GM18508 (cell line): Measurements from ENCODE around the gene EXOC3L4.
"Not testable (repeated sequence)": the region's sequence is repeated elsewhere in the genome, so short reads cannot be mapped to it uniquely, and the experiment has no call there.

Experiments
- ATAC-seq: cut with Tn5 transposase; IDR thresholded peaks from one replicate; pipeline ENCODE4 v1.9.1; 2021; ENCODE audit warnings: moderate number of reproducible peaks; ENCODE audit not compliant: insufficient read depth, unreplicated experiment

The EXOC3L4 gene

DNA sequence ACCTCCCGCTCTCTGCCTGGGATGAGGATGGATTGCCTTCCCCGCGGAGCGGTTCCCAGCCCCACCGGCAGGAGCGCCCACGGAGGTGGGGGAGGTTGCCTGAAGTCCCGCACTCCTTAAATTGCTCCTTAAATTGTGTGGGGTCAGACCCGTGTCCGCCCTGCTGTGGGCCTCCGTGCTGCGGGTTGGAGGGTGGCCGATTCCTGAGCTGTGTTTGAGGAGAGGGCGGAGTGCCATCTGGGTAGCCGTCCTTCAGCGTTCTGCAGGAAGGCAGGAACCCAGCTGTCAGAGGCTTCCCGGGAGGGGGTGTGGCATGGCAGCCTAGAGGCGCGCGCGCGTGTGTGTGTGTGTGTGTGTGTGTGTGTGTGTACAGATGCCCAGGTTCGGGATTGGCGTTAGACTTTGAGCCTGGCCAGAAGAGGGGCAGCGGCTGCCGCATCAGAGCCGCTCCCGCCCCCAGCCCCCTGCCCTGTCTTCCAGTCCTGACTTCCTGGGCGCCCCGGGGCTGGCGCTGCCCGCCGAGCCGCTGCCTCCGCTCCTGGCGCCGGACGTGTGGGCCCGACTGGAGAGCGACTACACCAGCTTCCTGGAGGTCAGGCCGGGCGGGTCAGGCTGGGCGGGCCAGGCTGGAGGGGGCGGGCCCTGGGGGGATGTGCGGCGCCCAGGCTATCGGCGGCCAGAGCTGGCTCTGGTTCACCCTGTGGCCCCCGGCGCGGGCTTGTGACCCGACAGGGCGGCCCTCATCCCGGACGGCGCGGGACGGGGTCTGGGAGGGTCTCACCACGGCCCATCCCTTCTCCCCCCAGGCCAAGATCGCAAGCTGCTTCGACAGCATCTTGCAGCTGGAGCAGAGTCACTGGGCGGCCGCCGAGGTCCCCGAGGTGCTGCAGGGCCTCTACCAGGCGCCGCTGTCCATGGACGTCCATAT lies 9.2 kb downstream of the EXOC3L4 start:
- no peak for ATAC-seq

DNA sequence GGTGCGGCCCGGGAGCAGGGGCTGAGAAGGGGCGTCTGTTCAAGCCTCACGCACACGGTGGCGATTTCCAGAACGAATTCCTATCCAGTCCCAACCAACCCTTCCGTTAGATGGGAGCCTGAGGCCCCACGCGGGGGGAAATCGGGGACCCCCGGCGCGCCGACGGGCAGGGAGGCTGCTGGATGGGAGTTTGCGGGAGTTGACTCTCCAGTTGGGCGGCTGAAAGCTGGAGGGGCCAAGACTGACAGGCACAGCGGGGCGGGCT lies 9.8 kb downstream of the EXOC3L4 start:
- no peak for ATAC-seq

DNA sequence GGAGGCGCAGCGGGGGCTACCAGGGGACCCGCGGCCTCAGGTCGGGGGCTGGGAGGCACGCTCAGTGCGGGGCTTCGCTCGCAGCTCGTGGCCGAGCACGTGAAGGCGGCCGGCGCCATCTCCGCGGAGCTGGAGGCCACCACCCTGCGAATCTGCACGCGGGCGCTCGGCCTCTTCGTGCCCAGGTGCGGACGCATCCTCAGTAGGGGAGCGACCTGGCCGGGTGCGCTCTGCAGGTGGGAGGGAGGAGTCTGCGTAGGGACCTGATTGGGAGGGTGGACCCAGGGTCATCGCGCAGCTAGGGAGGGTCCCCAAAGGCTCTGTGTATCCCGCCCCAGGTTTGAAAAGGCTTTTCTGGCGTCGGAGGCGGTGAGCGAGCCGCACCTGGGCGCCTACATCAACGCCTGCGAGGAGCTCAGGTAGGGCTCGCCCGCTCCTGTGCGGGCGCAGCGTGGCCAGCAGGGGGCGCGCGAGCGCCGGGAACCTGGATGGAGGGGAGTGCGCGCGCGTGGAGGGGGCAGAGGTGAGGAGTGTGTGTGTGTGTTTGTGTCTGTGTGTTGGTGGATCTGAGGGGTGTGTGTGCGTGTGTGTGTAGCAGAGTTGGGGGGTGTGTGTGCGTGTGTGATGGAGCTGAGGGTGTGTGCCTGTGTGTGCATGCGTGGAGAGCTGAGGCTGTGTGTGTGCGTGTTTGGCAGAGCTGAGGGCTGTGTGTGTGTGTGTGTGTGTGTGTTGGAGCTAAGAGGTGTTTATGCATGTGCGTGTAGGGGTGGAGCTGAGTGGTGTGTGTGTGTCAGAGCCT lies 10.3 kb downstream of the EXOC3L4 start:
- ATAC-seq, result no peak

DNA sequence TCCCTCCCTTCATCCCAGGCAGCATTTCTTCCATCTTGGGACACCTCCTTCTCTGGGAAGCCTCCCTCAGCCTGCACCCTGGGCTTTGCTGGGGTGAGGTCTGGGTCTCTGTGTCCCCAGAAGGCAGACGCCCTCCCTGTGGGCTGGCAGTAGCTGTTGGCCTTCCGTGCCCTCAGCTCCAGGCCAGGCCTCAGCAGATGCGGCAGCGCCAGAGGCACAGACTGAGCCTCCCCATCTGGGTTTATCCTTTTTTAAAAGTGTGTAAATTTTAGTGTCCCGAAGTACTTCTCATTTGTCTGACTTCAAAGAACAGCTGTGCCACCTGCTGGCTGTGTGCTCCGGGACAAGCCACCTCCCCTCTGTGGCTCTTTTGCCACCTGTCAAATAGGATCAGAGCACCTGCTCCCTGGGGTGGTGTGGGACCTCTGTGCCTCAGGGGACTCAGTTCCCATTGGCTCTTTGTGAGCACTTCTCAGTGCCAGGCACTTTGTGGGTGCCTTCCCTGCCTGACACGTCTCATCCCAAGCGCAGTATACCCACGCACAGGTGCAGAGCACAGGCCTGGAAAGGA lies 11.1 kb downstream of the EXOC3L4 start:
- no peak for ATAC-seq

DNA sequence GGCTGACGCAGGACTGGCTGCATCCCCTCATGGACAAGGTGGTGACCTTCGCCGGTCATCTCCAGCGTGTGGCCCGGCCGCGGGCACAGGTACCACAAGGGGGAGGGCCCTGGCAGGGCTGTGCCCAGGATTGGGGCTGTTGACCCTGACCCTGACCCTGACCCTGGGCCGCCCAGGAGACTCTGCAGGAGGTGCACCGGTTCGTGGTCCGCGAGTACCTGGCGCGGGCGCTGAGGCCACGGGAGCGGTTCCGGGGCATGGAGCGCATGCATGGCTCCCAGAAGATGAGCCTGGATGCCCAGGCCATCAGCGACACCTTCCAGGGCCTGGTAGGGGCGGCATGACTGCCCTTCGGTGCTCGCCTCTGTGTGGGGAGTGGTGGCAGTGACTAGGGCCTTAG lies 12.9 kb downstream of the EXOC3L4 start:
- no peak for ATAC-seq

DNA sequence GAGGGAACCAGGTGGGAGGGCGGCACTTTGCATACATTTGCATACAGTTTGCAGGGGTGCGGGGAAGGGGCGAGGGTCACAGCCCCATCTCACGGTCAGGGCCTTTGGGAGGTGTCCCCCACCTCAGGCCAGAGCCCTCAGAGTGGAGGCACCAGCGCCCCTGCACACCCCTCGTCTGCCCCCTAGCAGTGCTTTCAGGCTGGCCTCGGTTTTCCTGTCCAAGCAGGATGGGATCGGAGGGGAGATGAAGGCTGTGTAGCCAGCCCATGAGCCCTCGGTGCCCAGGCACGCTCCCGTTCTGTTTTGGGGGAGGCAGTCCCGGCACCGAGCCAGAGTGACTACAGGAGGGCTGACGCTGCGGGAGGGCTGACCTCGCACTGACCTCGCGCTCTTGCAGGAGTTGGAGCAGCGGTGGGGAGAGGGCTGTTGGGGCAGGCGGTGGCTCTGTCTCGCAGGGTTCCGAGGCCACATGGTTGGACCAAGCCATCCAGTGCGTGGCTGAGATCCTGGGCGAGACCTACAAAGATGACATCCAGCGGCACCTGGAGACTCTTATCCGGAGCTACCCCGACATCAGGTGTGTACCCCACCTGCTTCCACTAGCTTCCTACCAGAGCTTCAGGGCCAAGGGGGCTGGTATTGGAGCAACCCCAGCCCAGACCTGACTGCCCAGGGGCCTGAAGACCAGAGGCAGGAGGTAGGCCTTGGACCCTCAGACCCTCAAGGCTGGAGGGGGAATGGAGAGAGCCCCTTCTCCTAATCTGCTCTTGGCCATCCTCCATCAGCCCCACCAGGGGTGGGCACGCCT lies 13.6 kb downstream of the EXOC3L4 start:
- ATAC-seq, result no peak

DNA sequence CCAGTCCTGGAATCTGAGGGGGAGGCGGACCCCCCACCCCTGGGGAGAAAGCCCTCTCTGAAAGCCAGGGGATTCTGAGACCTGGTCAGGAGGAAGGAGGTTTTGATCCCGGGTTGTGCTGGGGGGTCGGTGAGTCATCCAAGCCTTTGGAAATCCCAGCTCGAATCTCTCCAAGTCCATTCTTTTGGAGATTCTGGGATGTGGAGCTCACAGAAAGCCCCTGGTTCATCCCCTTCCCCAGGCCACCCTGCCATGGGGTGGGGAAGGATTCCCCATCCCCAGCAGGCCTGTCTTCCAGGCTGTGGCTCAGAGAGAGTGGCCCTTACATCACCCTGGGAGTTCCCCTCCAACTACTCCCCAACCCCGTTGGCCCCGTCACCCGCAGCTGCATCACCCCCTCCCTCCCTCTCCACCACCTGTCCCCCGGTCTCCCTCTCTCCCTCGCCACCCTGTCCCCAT lies 14.3 kb downstream of the EXOC3L4 start:
- no peak for ATAC-seq

DNA sequence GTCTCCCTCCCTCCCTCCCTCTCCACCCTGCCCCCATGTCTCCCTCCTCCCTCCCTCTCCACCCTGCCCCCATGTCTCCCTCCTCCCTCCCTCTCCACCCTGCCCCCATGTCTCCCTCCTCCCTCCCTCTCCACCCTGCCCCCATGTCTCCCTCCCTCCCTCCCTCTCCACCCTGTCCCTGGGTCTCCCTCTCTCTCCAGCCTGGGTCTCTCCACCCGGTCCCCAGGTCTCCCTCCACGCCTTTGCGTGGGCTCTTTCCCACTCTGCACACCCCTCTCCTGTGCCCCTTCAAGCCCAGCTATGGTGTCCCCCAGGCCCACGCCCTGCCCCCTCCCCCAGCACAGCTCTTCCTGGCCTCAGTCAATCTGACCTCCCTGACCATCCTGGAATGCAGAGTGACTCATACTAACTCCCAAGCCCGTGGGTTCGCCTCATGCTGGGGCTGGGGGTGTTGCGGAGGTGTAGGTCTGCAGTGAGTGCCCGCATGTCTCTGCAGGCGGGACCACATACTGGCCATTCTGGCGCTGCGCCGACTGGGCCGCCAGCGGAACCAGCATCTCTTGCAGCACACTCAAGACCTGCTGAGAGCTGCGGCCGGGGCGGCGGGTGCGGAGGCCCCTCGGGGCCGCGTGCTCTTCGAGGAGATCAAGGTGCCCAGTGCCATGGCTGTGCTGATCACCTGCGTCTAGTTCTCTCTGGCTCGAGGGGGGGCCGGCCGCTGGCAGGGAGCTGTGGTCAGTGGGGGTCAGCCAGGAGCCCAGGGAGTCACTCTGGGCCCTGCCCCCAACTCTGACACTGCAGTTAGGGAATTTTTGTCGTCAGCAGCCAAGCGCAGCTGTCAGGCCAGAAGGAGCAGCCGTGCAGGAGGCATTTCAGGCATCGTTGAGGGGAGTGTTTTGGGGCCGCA lies 15.3 kb downstream of the EXOC3L4 start:
- ATAC-seq, result no peak

DNA sequence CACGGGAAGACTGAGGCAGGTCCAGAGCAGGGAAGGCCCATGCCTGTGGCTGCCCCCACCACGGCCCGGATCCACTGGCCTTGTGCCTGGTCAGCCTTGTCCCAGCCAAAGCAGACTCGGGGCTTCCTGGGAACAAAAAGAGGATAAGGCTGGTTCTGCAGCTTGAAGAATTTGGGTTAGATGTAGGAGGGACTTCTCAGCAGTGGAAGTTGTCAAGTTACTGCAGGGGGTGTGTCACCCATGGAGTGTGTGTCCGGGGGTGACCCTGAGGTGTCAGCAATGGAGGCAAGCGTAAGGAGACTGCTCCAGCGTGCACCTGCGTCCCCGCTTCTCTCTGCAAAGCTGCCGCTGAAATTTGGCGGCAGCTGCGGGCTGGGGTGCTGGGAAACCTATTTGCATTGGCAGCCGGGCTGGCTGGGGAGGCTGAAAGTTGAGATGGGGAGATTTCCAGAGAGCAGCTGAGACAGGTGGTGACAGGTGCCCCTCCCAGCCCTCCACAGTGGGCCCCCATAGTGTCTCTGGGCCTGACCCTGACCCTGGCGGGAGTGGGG lies 16.2 kb downstream of the EXOC3L4 start:
- ATAC-seq, result no peak

DNA sequence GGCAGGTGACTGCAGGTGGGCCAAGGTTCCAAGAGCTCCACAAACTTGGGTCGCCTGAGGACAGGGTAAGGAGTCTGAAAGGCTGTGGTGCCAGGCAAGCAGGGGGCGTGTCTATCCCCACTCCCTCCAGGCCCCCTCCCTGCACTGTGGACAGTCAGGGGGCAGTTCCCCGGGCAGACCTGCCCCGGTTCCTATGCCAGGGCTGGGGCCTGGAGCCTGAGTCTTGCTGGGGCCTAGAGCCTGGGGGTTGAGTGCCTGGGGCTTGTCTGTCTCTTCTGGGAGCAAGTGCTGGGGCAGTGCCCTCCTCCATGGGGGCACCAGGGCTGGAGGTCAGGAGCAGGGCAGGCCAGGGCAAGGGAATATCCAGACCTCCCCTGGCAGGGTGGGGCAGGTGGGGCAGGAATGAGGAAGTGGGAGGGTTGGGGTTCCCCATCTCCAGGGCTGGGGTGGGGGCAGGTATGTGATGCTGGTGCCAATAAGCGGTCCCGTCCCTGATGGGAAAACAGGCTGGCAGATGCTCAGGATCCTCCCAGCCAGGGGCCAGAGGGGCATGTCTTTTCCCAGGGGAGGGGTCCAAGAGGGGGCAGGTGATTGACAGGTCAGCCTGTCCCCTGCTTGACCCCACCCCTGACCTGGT lies 16.8 kb downstream of the EXOC3L4 start:
- no peak for ATAC-seq

DNA sequence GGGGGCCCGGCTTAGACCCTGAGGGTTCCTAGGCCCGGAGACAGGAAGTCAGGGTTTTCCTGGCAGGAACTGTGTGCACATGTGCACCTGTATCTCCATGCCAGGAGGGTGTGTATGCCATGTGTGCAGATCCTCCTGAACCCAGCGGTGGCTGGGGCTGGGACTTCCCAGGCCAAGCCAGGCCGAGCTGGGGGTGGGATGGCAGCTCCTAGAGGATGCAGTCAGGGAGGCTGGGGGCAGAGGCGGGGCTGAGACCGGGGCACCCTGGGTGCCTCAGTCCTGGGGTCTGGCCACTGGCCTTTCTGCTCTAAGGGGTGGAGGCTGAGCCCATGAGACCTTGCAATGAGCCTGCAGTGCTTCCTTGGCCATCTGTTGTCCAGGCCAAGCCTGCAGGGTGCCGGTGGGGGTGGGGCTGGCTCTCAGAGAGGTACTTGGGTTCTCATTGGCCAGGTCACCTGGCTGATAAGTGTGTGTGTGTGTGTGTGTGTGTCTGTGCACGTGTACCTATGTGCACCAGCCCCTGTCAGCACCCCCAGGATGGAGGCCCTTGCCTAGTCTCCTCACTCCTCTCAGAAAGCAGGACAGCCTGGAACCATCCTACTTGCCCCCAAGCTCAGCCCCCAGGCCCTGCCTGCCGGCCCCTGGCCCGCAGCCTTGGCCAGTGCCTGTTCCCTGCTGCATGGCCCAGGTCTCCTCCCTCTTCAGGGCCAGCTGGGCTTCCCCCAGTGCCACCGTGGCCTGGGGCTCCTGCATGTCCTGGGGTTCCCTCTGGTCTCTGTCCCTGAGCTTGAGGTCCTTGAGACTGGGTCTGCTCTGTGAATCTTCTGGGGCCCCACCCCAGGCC lies 18.1 kb downstream of the EXOC3L4 start:
- no peak for ATAC-seq

DNA sequence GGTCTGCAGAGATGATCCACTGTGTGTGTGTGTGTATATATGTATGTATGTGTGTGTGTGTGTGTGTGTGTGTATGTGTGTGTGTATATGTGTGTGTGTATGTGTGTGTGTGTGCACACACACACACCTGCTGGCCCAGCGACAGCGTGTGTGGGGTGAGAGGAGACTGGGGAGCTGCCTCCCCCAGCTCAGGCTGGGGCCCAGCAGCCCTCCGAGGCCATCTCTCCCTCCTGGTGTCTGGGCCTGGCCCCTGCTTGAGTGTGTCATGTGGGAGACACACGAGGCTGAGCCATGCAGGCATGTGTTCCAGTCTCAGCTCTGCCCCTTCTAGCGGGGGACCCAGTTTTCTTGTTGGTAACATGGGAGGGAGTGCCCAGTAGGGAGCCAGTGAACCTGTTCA lies 18.8 kb downstream of the EXOC3L4 start:
- ATAC-seq, result no peak

DNA sequence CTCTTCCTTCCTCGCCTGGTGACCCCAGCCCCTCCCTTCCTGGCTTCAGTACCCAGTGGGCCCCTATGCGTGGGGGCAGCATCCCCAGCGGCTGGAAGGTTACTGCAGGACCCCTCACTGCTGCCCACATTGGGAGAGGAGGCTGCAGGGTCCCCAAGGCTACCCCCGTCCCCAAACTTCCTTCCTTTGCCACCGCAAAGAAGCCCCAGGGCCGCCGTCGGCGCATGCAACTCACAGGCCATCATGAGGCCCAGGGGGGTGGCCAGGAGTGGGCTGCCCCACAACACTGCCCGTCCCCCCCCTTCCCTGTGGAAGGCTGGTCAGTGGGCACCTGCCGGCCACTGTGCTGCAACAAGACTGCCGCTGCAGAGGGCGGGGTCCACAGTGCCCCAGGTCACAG lies 19.2 kb downstream of the EXOC3L4 start:
- ATAC-seq, result no peak

DNA sequence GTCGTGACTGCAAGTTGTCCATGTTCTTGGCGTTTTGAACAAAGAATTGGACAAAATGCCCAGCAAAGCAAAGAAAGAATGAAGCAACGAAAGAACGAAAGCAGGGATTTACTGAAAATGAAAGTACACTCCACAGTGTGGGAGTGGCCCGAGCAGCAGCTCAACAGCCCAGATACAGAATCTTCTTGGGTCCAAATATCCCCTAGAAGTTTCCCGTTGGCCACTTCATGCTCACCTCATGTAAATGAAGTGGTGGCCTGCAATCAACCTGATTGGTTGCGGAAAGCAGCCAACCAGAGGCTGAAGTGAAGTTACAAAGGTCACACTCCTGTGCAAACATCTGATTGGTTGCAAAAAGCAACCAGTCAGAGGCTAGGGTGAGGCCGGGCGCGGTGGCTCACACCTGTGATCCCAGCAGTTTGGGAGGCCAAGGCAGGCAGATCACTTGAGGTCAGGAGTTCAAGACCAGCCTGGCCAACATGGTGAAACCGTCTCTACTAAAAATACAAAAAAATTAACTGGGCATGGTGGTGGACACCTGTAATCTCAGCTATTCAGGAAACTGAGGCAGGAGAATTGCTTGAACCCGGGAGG lies 20.7 kb downstream of the EXOC3L4 start:
- not testable (repeated sequence) for ATAC-seq

DNA sequence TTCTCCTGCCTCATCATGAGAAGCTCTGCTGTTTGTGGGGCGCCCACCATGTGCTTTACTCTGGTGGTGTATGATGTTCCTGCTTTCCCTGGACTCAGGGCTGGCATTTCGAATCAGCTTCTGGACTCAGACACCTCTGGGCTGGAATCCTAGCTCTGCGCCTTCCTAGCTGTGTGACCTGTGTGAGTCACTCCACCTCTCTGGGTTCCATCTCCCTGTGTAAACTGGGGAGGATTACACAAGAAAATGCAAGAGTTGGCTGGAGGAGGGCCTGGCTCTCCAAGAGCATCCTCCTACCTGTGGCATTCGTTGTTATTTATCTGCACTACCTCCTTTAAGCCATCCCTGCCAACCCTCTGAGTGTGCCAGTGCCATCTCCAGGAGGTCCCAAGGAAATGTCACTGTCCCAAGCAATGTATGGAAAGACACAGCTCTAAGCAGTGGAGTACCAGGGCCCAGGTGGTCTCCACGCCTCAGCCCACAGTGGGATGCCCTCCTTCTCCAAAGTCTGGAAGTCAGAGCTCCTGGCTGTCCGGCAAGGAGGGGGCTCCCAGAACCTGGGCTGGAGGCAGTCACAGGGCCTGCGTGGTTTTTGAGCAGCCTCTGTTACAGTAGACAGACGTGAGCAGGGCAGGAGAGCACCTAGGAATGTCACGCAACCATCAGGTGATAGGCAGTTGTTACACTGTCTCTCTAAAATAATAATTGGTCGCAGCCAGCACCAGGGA lies 21.5 kb downstream of the EXOC3L4 start:
- no peak for ATAC-seq

DNA sequence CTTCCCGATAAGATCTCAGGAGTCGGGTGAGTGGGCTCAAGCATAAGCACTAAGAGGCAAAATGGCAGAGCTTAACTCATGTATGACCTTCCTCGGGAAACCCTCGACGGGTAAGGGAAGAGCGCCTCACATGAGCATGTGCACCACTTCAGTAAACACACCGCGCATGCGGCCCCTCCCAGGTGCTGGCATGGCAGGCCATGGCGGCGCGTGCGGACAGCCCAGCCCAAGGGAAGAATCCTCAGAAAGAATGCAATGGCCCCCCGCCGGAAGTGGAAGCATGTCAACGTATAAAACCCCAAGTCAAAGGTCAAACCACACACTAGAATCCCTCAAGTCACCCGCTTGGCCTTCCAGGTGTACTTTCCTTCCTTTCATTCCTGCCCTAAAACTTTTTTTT lies 22.1 kb downstream of the EXOC3L4 start:
- no peak for ATAC-seq

DNA sequence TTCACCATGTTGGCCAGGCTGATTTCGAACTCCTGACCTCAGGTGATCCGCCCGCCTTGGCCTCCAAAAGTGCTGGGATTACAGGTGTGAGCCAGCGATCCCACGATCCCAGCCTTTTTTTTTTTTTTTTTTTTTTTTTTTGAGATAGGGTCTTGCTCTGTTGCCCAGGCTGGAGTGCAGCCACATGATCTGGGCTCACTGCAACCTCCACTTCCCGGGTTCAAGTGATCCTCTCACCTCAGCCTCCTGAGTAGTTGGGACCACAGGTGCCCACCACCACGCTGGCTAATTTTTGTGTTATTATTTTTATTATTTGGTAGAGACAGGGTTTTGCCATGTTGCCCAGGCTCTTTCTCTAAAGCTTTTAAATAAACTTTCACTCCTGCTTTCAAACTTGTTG lies 23.0 kb downstream of the EXOC3L4 start:
- ATAC-seq, result not testable (repeated sequence)
